Spleen (tissue), 11 donors: Measurements from ENCODE around the gene ZNF277. TPM values are rescaled to one million over a fixed set of nuclear protein-coding genes. Genes with fewer than 3 reads are reported as not detected.

Experiments used
- DNase-seq: peaks from one replicate; pipeline ENCODE4 v3.0.0-alpha.2; 2020
- H3K27ac ChIP-seq, 8 donors: fragments of 200-600 bp; sonication (generic) in 7 of 8; 1 replicate in 4 of 8; 2 replicates in 4 of 8; pipeline versions ENCODE4 v1.5.0 to v1.8.0; 2016 to 2021; ENCODE audit warnings: inconsistent platforms in 4 of 8, mild to moderate bottlenecking in 4 of 8, moderate library complexity in 1 of 8
- H3K27me3 ChIP-seq, 7 donors: fragments of 200-600 bp; sonication (generic) in 6 of 7; replicated peaks in 1 of 7; 1 replicate in 4 of 7; 2 replicates in 3 of 7; pipeline versions ENCODE4 v1.5.0 to v1.8.0; 2016 to 2021; ENCODE audit warnings: inconsistent platforms in 3 of 7, mild to moderate bottlenecking in 1 of 7
- H3K36me3 ChIP-seq, 6 donors: fragments of 200-600 bp; sonication (generic) in 5 of 6; 1 replicate in 4 of 6; 2 replicates in 2 of 6; pipeline versions ENCODE4 v1.5.0 to v1.8.0; 2016 to 2021; ENCODE audit warnings: inconsistent platforms in 2 of 6
- H3K4me1 ChIP-seq, 6 donors: fragments of 200-600 bp; sonication (generic) in 5 of 6; 1 replicate in 3 of 6; 2 replicates in 3 of 6; pipeline versions ENCODE4 v1.5.0 to v1.8.0; 2016 to 2021; ENCODE audit warnings: inconsistent platforms in 3 of 6
- H3K4me3 ChIP-seq, 8 donors: fragments of 200-600 bp; sonication (generic) in 7 of 8; 1 replicate in 4 of 8; 2 replicates in 4 of 8; pipeline versions ENCODE4 v1.5.0 to v1.8.0; 2016 to 2021; ENCODE audit warnings: inconsistent platforms in 4 of 8, mild to moderate bottlenecking in 4 of 8, moderate library complexity in 2 of 8
- H3K9me3 ChIP-seq, 8 donors: fragments of 200-600 bp; sonication (generic) in 7 of 8; 1 replicate in 4 of 8; 2 replicates in 4 of 8; pipeline versions ENCODE4 v1.5.0 to v1.8.0; 2016 to 2021; ENCODE audit warnings: inconsistent platforms in 4 of 8
- POLR2A ChIP-seq, 3 donors: fragments of 450-650 bp; IDR thresholded peaks; one replicate each; pipeline ENCODE4 v1.5.1; 2017; ENCODE audit warnings: antibody characterized with exemption in 3 of 3, mild to moderate bottlenecking in 1 of 3
- POLR2AphosphoS5 ChIP-seq, 3 donors: sonication (generic); formaldehyde crosslinking; IDR thresholded peaks; one replicate each; pipeline ENCODE4 v1.5.1; 2017; ENCODE audit warnings: antibody characterized with exemption in 3 of 3
- WGBS, 5 donors: extraction: QIAGEN DNeasy Blood & Tissue Kit in 3 of 5; methylation state at CpG; one replicate each; pipeline versions ENCODE4 v1.1.5 to v1.1.7; 2013 to 2018; 5-methylcytosine and 5-hydroxymethylcytosine counted together
- intact Hi-C: fragments of 100-400 bp; cut with DNase I; formaldehyde crosslinking; loops from one replicate; pipeline ENCODE4 v1.15.0; 2023; ENCODE audit warnings: low total_unique reads
- polyA plus RNA-seq, 3 donors: library from polyadenylated mRNA; stranded (reverse); fragments of 200-250 nt; gene quantifications; one replicate each; pipeline ENCODE4 v1.2.1, GENCODE V29; 2013
- total RNA-seq, 7 donors: library from RNA; depleted of rRNA in 3 of 7; stranded (reverse); fragments of >200 nt in 3 of 7; fragmentation: NEBNext Ultra II Directional in 4 of 7; extraction: Animal tissue kit (Norgen Biotek cat#: 25700) in 4 of 7; gene quantifications; one replicate each; pipeline versions ENCODE4 v1.1.0 to v1.2.1, GENCODE V29; 2016 to 2021
- TF ChIP-seq, protein P1 (sequence below), 11 experiments: fragments of 200-600 bp in 7 of 11; fragments of 450-650 bp in 4 of 11; sonication (generic) in 4 of 11; IDR thresholded peaks in 8 of 11; conservative IDR thresholded peaks in 3 of 11; 1 replicate in 7 of 11; 2 replicates in 4 of 11; pipeline versions ENCODE4 v1.4.0 to v1.8.0; 2016 to 2021; ENCODE audit warnings: antibody characterized with exemption in 11 of 11, inconsistent platforms in 4 of 11, mild to moderate bottlenecking in 1 of 11
- donor health status: healthy with polysubstance abuse.
- donor health status: DM: no; HTN: no; CAD: no; lungs with moderate emphysema.
- donor health status: DM: no; HTN: no; CAD: no.
- donor health status: Bipolar disorder and iron deficiency.
- donor health status: healthy.
- donor health status: DM: no; HTN: no; CAD: no.
- donor health status: DM: yes; HTN: yes; CAD: no.

Gene ZNF277
- total and polyA plus RNA-seq, 10 donors = 14.5 to 36.1 (median 19.6) TPM

- intact Hi-C loops = no loop called here
Observed at GRCh38 chr7:112296432-112296831, 89.9 kb downstream of the ZNF277 start.

GRCh38 chr7:112297681-112298080 is 91.2 kb downstream of the ZNF277 start:
- Histone ChIP-seq H3K4me1 (peaks cover 0 to 6% (median 3%) of the 10 kb centered on the region in 6 donors), H3K27me3 (no peaks in the 10 kb centered on the region), H3K4me3 (no peak overlapping the region), H3K36me3 (peaks cover 0 to 46% (median 3%) of the 10 kb centered on the region in 6 donors), H3K27ac (no peak overlapping the region), H3K9me3 (no peaks in the 10 kb centered on the region)
- WGBS, 5 donors = 94 to 99% (median 97%) methylated on average over 3 of the region's 3 CpGs
- no peak for TF ChIP-seq POLR2AphosphoS5 (IDR thresholded peaks at IDR 0.05)
- no peak for TF ChIP-seq POLR2A (IDR thresholded peaks at IDR 0.05)
- TF ChIP-seq, protein P1, sequence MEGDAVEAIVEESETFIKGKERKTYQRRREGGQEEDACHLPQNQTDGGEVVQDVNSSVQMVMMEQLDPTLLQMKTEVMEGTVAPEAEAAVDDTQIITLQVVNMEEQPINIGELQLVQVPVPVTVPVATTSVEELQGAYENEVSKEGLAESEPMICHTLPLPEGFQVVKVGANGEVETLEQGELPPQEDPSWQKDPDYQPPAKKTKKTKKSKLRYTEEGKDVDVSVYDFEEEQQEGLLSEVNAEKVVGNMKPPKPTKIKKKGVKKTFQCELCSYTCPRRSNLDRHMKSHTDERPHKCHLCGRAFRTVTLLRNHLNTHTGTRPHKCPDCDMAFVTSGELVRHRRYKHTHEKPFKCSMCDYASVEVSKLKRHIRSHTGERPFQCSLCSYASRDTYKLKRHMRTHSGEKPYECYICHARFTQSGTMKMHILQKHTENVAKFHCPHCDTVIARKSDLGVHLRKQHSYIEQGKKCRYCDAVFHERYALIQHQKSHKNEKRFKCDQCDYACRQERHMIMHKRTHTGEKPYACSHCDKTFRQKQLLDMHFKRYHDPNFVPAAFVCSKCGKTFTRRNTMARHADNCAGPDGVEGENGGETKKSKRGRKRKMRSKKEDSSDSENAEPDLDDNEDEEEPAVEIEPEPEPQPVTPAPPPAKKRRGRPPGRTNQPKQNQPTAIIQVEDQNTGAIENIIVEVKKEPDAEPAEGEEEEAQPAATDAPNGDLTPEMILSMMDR (IDR thresholded peaks at IDR 0.05 in 8 of 11, conservative IDR thresholded peaks at IDR 0.05 in 3 of 11) = no peak
- intact Hi-C loops = no loop called here
- no peak for DNase-seq

More at GRCh38 chr7:112296432-112296831, 89.9 kb downstream of the ZNF277 start:
- Histone ChIP-seq H3K27me3 (no peaks in the 10 kb centered on the region), H3K36me3 (peaks cover 0 to 48% (median 3%) of the 10 kb centered on the region in 6 donors), H3K4me3 (no peak overlapping the region), H3K9me3 (no peaks in the 10 kb centered on the region), H3K27ac (no peak overlapping the region), H3K4me1 (no peaks in the 10 kb centered on the region)
- no peak for DNase-seq
- TF ChIP-seq, protein P1 (IDR thresholded peaks at IDR 0.05 in 8 of 11, conservative IDR thresholded peaks at IDR 0.05 in 3 of 11) = no peak
- 86 to 92% (median 92%) methylated on average over 1 of the region's 1 CpG for WGBS, 5 donors

- no peak overlapping the region for H3K4me3 ChIP-seq
- no peaks in the 10 kb centered on the region for H3K27me3 ChIP-seq
- 72 to 99% (median 90%) methylated on average over 4 of the region's 4 CpGs for WGBS, 5 donors
- H3K36me3 ChIP-seq = peaks cover 0 to 46% (median 3%) of the 10 kb centered on the region in 6 donors
- DNase-seq = no peak
- TF ChIP-seq POLR2AphosphoS5 (IDR thresholded peaks at IDR 0.05) (no peak), POLR2A (IDR thresholded peaks at IDR 0.05) (no peak)
- H3K4me1 ChIP-seq = peaks cover 0 to 13% (median 6%) of the 10 kb centered on the region in 6 donors
- no peaks in the 10 kb centered on the region for H3K9me3 ChIP-seq
- no peak overlapping the region for H3K27ac ChIP-seq
- intact Hi-C loops = no loop called here
Observed at GRCh38 chr7:112298543-112299100, 92.1 kb downstream of the ZNF277 start.

DNA sequence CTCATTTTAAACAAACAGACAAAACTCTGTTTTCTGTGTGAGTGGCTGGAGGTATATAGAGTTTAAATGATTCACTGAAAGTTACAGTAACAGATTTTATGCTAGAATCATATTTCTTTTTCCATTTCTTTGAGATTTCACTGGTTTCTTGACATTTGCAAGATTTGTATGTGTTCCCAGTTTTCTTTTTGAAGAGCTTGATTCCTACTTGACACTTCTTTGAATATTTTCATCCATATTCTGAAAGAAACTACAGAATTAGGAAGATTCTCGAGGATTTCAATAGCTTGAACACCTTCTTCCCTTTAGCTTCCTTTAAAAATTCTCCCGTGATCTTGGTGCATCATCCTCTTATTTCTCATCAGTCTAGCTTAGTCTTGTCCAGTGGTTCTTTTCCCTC is 93.6 kb downstream of the ZNF277 start:
- intact Hi-C loops = no loop called here
- H3K27me3 ChIP-seq = no peaks in the 10 kb centered on the region
- DNase-seq = no peak
- H3K36me3 ChIP-seq = peaks cover 0 to 46% (median 3%) of the 10 kb centered on the region in 6 donors
- H3K4me1 ChIP-seq = peaks cover 0 to 13% (median 6%) of the 10 kb centered on the region in 6 donors
- TF ChIP-seq POLR2AphosphoS5 (IDR thresholded peaks at IDR 0.05) = no peak
- TF ChIP-seq POLR2A (IDR thresholded peaks at IDR 0.05) = no peak
- TF ChIP-seq, protein P1 (IDR thresholded peaks at IDR 0.05 in 8 of 11, conservative IDR thresholded peaks at IDR 0.05 in 3 of 11) = no peak
- H3K27ac ChIP-seq = no peak overlapping the region
- 96 to 100% (median 96%) methylated on average over 2 of the region's 2 CpGs for WGBS, 5 donors
- H3K9me3 ChIP-seq = no peaks in the 10 kb centered on the region
- no peak overlapping the region for H3K4me3 ChIP-seq
